CD14-positive monocyte (primary cell): ENCODE results near the gene PRRT2. TPM values are rescaled to one million over a fixed set of nuclear protein-coding genes. Genes with fewer than 3 reads are reported as not detected.

Source experiments
- DNase-seq, 3 donors: peaks; one replicate each; pipeline ENCODE4 v3.0.0-alpha.2; 2011 to 2022
- H2AFZ ChIP-seq: 2 replicates; pipeline ENCODE4 v1.6.0; 2012; ENCODE audit warnings: mild to moderate bottlenecking, low read depth, low read length, inconsistent platforms; ENCODE audit not compliant: insufficient read depth, poor library complexity, severe bottlenecking
- H3K27ac ChIP-seq, 2 donors: 1 replicate in 1 of 2; 2 replicates in 1 of 2; pipeline ENCODE4 v1.5.1; 2012 to 2013; ENCODE audit warnings: low read length in 2 of 2, control low read depth in 1 of 2, inconsistent platforms in 1 of 2, low read depth in 1 of 2, mild to moderate bottlenecking in 1 of 2
- H3K27me3 ChIP-seq, 2 donors: one replicate each; pipeline versions ENCODE4 v1.6.0 to v1.6.1; 2011 to 2013; ENCODE audit warnings: low read length in 2 of 2; ENCODE audit not compliant: control insufficient read depth in 2 of 2, insufficient read depth in 2 of 2
- H3K36me3 ChIP-seq, 2 donors: replicated peaks in 1 of 2; 1 replicate in 1 of 2; 2 replicates in 1 of 2; pipeline versions ENCODE4 v1.5.1 to v1.6.1; 2012 to 2013; ENCODE audit warnings: low read length in 2 of 2, control low read depth in 1 of 2, inconsistent platforms in 1 of 2, mild to moderate bottlenecking in 1 of 2; ENCODE audit not compliant: insufficient read depth in 2 of 2, control insufficient read depth in 1 of 2
- H3K4me1 ChIP-seq, 2 donors: 1 replicate in 1 of 2; 2 replicates in 1 of 2; pipeline versions ENCODE4 v1.5.1 to v1.6.1; 2012 to 2013; ENCODE audit warnings: low read length in 2 of 2, control low read depth in 1 of 2, inconsistent platforms in 1 of 2, mild to moderate bottlenecking in 1 of 2, moderate library complexity in 1 of 2; ENCODE audit not compliant: insufficient read depth in 2 of 2, control insufficient read depth in 1 of 2
- H3K4me2 ChIP-seq: replicated peaks from 2 replicates; pipeline ENCODE3; 2012; ENCODE audit warnings: low read length, moderate library complexity, mild to moderate bottlenecking; ENCODE audit not compliant: poor library complexity, severe bottlenecking; ENCODE audit errors: extremely low read depth
- H3K4me3 ChIP-seq, 3 experiments: fragments of 200-600 bp in 1 of 3; sonication (generic) in 1 of 3; replicated peaks in 1 of 3; 1 replicate in 2 of 3; 2 replicates in 1 of 3; pipeline ENCODE4 v1.5.1; 2011 to 2013; ENCODE audit warnings: low read length in 3 of 3, mild to moderate bottlenecking in 3 of 3, control low read depth in 2 of 3, low read depth in 2 of 3, inconsistent platforms in 1 of 3, moderate library complexity in 1 of 3
- H3K79me2 ChIP-seq: 2 replicates; pipeline ENCODE4 v1.6.0; 2012; ENCODE audit warnings: mild to moderate bottlenecking, control low read depth, inconsistent platforms, low read length, moderate library complexity; ENCODE audit not compliant: insufficient read depth
- H3K9ac ChIP-seq: 2 replicates; pipeline ENCODE4 v1.6.0; 2017; ENCODE audit warnings: low read length, mild to moderate bottlenecking; ENCODE audit not compliant: insufficient read depth, poor library complexity, severe bottlenecking
- H3K9me3 ChIP-seq, 2 donors: replicated peaks in 1 of 2; 1 replicate in 1 of 2; 2 replicates in 1 of 2; pipeline versions ENCODE4 v1.5.1 to v1.6.1; 2012 to 2013; ENCODE audit warnings: low read length in 2 of 2, control low read depth in 1 of 2; ENCODE audit not compliant: control insufficient read depth in 1 of 2, insufficient read depth in 1 of 2
- H4K20me1 ChIP-seq: 2 replicates; pipeline ENCODE4 v1.6.0; 2012; ENCODE audit warnings: mild to moderate bottlenecking, low read length, control low read depth, moderate library complexity; ENCODE audit not compliant: insufficient read depth
- H3K27ac Mint-ChIP-seq, 7 donors: one replicate each; pipeline ENCODE4 v1.8.0; 2020; ENCODE audit warnings: mild to moderate bottlenecking in 7 of 7, mixed read lengths in 7 of 7, moderate library complexity in 6 of 7, inconsistent platforms in 2 of 7
- H3K27me3 Mint-ChIP-seq, 3 donors: one replicate each; pipeline ENCODE4 v1.8.0; 2021 to 2022; ENCODE audit warnings: low read depth in 3 of 3, mild to moderate bottlenecking in 3 of 3, mixed read lengths in 3 of 3, moderate library complexity in 3 of 3, inconsistent platforms in 1 of 3
- H3K36me3 Mint-ChIP-seq, 2 donors: one replicate each; pipeline ENCODE4 v1.8.0; 2020; ENCODE audit warnings: mixed read lengths in 2 of 2, inconsistent platforms in 1 of 2, mild to moderate bottlenecking in 1 of 2
- H3K4me1 Mint-ChIP-seq: one replicate; pipeline ENCODE4 v1.8.0; 2020; ENCODE audit warnings: mild to moderate bottlenecking, mixed read lengths
- H3K4me3 Mint-ChIP-seq, 2 donors: one replicate each; pipeline ENCODE4 v1.8.0; 2020; ENCODE audit warnings: mild to moderate bottlenecking in 2 of 2, mixed read lengths in 2 of 2, moderate library complexity in 1 of 2
- H3K9me3 Mint-ChIP-seq, 7 donors: one replicate each; pipeline ENCODE4 v1.8.0; 2020 to 2022; ENCODE audit warnings: mixed read lengths in 7 of 7, mild to moderate bottlenecking in 6 of 7, moderate library complexity in 6 of 7, inconsistent platforms in 2 of 7
- WGBS: methylation state at CpG from one replicate; pipeline ENCODE4 v1.1.5; 2013; ENCODE audit warnings: missing lambda C conversion rate; ENCODE audit not compliant: insufficient coverage; 5-methylcytosine and 5-hydroxymethylcytosine counted together
- intact Hi-C, 2 donors: fragments of 100-400 bp; cut with micrococcal nuclease; formaldehyde crosslinking; loops; one replicate each; pipeline versions ENCODE4 v1.15.0 to v1.15.1; 2023
- polyA plus RNA-seq, 3 donors: library from polyadenylated mRNA; depleted of rRNA in 1 of 3; unstranded in 2 of 3; stranded (reverse) in 1 of 3; fragments of 300-500 nt in 2 of 3; fragments of >200 nt in 1 of 3; fragmentation: Illumina TruSeq in 2 of 3; gene quantifications; 1 replicate in 2 of 3; 2 replicates in 1 of 3; pipeline ENCODE4 v1.2.3, GENCODE V29; 2012 to 2021
- TF ChIP-seq, protein P1 (sequence below): fragments of 200-600 bp; IDR thresholded peaks from one replicate; pipeline ENCODE4 v1.8.0; 2022; ENCODE audit warnings: antibody characterized with exemption, mild to moderate bottlenecking

PRRT2 gene
- polyA plus RNA-seq, 3 donors, result 0.04 TPM; not detected in 2

DNA sequence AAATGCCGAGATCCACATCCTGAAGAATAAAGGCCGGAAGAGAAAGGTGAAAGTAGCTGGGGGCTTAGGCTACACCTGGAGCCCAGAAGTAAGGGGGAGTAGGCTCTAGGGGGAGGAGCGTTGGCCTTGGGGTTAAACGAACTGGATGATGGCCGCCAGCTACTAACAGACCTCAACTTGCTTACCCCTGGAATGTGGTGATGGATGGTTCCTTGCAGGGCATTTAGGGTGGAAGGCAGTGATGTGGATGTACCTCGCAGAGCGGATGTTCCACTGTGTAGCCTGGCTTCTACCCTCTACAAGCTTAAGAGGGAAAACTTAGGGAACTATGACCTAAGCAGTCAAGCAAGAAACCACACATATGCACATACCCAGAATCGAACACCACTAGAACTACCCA is 8.0 kb upstream of the PRRT2 start:
- H3K4me2 ChIP-seq, result peak overlapping the region; percentile 84
- intact Hi-C loops, result loop anchor here in 1 of 2 donors (2.0 kb wide), 2 partner anchors 13 to 59 kb away; partner anchors contain the start of genes CDIPT and KIF22
- H4K20me1 ChIP-seq, result peaks cover 15% of the 10 kb centered on the region
- WGBS, result no CpG with 5 or more reads among the region's 8 CpGs
- H3K9ac ChIP-seq, result no peak overlapping the region
- H3K27me3 ChIP-seq, result no peaks in the 10 kb centered on the region
- no peaks in the 10 kb centered on the region for H3K9me3 ChIP-seq
- H3K36me3 ChIP-seq, result peaks cover 19 to 37% of the 10 kb centered on the region in 2 donors
- peak overlapping the region; percentile 3 to 86 for H3K27ac ChIP-seq
- H3K79me2 ChIP-seq, result peaks cover 19% of the 10 kb centered on the region
- Mint-ChIP-seq H3K27ac (peak overlapping the region in 6 of 7 donors; percentile 70 to 99 (median 96)), H3K4me1 (peaks cover 30% of the 10 kb centered on the region), H3K4me3 (peak overlapping the region; percentile 99), H3K36me3 (peaks cover 29 to 41% of the 10 kb centered on the region in 2 donors), H3K9me3 (peaks cover 0 to 1% (median 0%) of the 10 kb centered on the region in 7 donors), H3K27me3 (peaks cover 0 to 5% (median 2%) of the 10 kb centered on the region in 3 donors)
- H3K4me1 ChIP-seq, result peaks cover 31 to 38% of the 10 kb centered on the region in 2 donors
- no peak for DNase-seq
- H2AFZ ChIP-seq, result peak overlapping the region; percentile 85
- TF ChIP-seq, protein P1, sequence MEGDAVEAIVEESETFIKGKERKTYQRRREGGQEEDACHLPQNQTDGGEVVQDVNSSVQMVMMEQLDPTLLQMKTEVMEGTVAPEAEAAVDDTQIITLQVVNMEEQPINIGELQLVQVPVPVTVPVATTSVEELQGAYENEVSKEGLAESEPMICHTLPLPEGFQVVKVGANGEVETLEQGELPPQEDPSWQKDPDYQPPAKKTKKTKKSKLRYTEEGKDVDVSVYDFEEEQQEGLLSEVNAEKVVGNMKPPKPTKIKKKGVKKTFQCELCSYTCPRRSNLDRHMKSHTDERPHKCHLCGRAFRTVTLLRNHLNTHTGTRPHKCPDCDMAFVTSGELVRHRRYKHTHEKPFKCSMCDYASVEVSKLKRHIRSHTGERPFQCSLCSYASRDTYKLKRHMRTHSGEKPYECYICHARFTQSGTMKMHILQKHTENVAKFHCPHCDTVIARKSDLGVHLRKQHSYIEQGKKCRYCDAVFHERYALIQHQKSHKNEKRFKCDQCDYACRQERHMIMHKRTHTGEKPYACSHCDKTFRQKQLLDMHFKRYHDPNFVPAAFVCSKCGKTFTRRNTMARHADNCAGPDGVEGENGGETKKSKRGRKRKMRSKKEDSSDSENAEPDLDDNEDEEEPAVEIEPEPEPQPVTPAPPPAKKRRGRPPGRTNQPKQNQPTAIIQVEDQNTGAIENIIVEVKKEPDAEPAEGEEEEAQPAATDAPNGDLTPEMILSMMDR, result no peak
- peak overlapping the region in 1 of 3 experiments; percentile 88 for H3K4me3 ChIP-seq

DNA sequence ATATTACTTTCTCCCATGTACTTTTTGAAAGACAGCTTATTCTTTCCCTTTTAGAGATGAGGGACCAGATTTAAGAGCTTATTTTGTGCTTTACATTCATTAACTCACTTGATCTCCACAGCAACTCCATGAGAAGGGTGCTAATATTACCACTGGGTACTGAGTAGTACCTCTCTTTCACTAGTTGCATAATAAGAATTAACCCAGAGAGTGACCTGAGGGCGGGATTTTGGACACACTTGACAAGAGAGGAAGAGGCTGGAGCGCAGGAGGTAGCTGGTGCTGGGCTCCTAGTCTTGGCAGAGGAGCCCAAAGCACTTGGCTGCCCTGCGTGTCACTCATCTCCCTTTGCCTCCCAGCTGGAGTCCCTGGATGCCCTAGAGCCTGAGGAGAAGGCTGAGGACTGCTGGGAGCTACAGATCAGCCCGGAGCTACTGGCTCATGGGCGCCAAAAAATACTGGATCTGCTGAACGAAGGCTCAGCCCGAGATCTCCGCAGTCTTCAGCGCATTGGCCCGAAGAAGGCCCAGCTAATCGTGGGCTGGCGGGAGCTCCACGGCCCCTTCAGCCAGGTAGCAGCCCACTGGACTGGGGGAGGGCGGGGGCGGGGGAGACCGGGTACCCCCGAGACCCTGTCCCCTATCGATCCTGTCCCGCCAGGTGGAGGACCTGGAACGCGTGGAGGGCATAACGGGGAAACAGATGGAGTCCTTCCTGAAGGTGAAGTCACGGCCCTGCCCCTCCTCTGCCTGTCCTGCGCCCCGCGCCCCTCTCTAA is 7.3 kb upstream of the PRRT2 start:
- Histone ChIP-seq H2AFZ (peak overlapping the region; percentile 85), H3K36me3 (peaks cover 20 to 37% of the 10 kb centered on the region in 2 donors)

More for the DNA sequence above, 7.3 kb upstream of the PRRT2 start:
- H3K27me3 Mint-ChIP-seq, result peaks cover 0 to 5% (median 2%) of the 10 kb centered on the region in 3 donors
- peak in 1 of 3 donors; percentile 33 for DNase-seq
- TF ChIP-seq, protein P1, result no peak
- H3K4me3 ChIP-seq, result peak overlapping the region; percentile 55 to 88 (median 79)
- H3K27ac Mint-ChIP-seq, result peak overlapping the region; percentile 95 to 99 (median 97)
- H3K27me3 ChIP-seq, result no peaks in the 10 kb centered on the region
- intact Hi-C loops, result loop anchor here in 1 of 2 donors (2.0 to 5.0 kb wide), 3 partner anchors 14 to 58 kb away; partner anchors contain the start of genes CDIPT and KIF22
- peak overlapping the region; percentile 79 for H3K9ac ChIP-seq
- H3K4me3 Mint-ChIP-seq, result peak overlapping the region; percentile 99
- no peaks in the 10 kb centered on the region for H3K9me3 ChIP-seq
- H3K27ac ChIP-seq, result peak overlapping the region; percentile 69 to 86
- peaks cover 32% of the 10 kb centered on the region for H3K4me1 Mint-ChIP-seq
- H3K36me3 Mint-ChIP-seq, result peaks cover 24 to 40% of the 10 kb centered on the region in 2 donors
- 6% methylated on average over 24 of the region's 26 CpGs for WGBS
- H3K79me2 ChIP-seq, result peaks cover 25% of the 10 kb centered on the region
- peak overlapping the region; percentile 84 for H3K4me2 ChIP-seq
- peaks cover 37 to 44% of the 10 kb centered on the region in 2 donors for H3K4me1 ChIP-seq
- H4K20me1 ChIP-seq, result peaks cover 21% of the 10 kb centered on the region
- H3K9me3 Mint-ChIP-seq, result peaks cover 0 to 1% (median 0%) of the 10 kb centered on the region in 7 donors
